ENCODE results near the gene PMIS2.

GRCh38 chr19:35545001-35545854 is 40.7 kb upstream of the PMIS2 start, which contains the start of gene TMEM147:
- TF ChIP-seq CTCF (tag by site-specific recombination; IDR thresholded peaks at IDR 0.05) (no peak; the same call in none of the 2 replicates), ZNF174 (tag by site-specific recombination; IDR thresholded peaks at IDR 0.05) (no peak; the same call in 1 of the 2 replicates), ZNF280D (tag by site-specific recombination; IDR thresholded peaks at IDR 0.05) (0 out of 2 replicates have a peak, but pooled peaks have one; percentile 1), SP7 (tag by site-specific recombination; IDR thresholded peaks at IDR 0.05) (peak; percentile 83)
